ENCODE results near the gene BANF2. TPM values are rescaled to one million over a fixed set of nuclear protein-coding genes. Genes with fewer than 3 reads are reported as not detected.
A peak's percentile ranks its signal among the peaks of the same experiment; 100 is the strongest.

Gene BANF2
- polyA plus RNA-seq, 3 donors, result not detected

DNA sequence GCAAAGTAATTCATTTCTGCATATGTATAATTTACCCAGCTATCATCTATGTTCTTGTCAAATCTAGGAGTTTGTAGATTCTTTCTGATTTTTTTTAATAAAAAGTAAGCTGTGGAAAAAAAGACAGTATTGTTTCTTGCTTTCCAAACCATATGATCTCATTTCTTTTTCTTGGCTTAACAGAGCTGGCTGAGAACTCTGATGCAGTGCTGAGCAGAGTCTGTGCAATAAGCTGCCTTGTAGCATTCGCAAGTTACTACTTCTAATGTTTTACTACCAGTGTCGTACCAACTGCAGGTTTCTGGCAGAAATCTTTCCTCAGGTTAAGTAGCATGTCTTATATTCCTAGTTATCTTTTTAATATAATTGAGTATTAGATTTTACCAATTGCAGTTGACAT, 33.3 kb upstream of the BANF2 start:
- H3K4me1 ChIP-seq (ENCODE audit: control insufficient read depth in 1 of 2, insufficient read depth in 2 of 2, low read length in 2 of 2), result peaks cover 13 to 26% of the 10 kb centered on the region in 2 donors
- WGBS (ENCODE audit: insufficient coverage), result no CpG with 5 or more reads among the region's 2 CpGs

DNA sequence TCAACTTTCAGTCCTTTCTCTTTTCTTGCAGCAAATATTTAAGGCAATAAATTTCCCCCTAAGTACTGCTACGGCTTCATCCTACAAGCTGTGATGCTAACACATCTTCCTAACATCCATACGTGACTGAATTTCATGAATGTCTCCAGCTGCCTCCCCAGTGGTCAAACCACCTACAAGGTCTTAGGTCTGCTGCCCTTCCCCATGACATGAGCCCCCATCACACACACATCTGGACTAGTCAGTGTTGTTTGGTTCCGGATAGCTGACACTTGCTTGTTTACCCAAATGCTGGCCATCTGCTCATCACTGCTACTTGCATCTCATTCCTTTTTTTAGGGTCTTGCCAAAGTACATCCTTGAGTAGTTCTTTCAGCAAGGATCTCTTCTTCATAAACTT, 32.3 kb upstream of the BANF2 start:
- no peaks in the 10 kb centered on the region for H3K9me3 Mint-ChIP-seq
- Histone ChIP-seq H3K9me3 (replicated peaks in 1 of 2; ENCODE audit: control insufficient read depth in 1 of 2, insufficient read depth in 1 of 2, low read length in 2 of 2) (no peaks in the 10 kb centered on the region), H3K4me2 (replicated peaks; ENCODE audit: extremely low read depth, low read length, poor library complexity, severe bottlenecking) (no peak overlapping the region), H3K27ac (ENCODE audit: low read depth in 1 of 2, low read length in 2 of 2) (no peak overlapping the region), H3K79me2 (ENCODE audit: insufficient read depth, low read length) (peaks cover 96% of the 10 kb centered on the region), H3K4me3 (replicated peaks in 1 of 3; ENCODE audit: low read depth in 2 of 3, low read length in 3 of 3) (no peak overlapping the region), H2AFZ (ENCODE audit: insufficient read depth, low read depth, low read length, poor library complexity, severe bottlenecking) (no peak overlapping the region), H3K36me3 (replicated peaks in 1 of 2; ENCODE audit: control insufficient read depth in 1 of 2, insufficient read depth in 2 of 2, low read length in 2 of 2) (peaks cover 0 to 15% of the 10 kb centered on the region in 2 donors), H4K20me1 (ENCODE audit: insufficient read depth, low read length) (peaks cover 37% of the 10 kb centered on the region), H3K4me1 (ENCODE audit: control insufficient read depth in 1 of 2, insufficient read depth in 2 of 2, low read length in 2 of 2) (peaks cover 22 to 29% of the 10 kb centered on the region in 2 donors), H3K9ac (ENCODE audit: insufficient read depth, low read length, poor library complexity, severe bottlenecking) (no peak overlapping the region), H3K27me3 (ENCODE audit: control insufficient read depth in 2 of 2, insufficient read depth in 2 of 2, low read length in 2 of 2) (no peaks in the 10 kb centered on the region)
- TF ChIP-seq, protein P1, sequence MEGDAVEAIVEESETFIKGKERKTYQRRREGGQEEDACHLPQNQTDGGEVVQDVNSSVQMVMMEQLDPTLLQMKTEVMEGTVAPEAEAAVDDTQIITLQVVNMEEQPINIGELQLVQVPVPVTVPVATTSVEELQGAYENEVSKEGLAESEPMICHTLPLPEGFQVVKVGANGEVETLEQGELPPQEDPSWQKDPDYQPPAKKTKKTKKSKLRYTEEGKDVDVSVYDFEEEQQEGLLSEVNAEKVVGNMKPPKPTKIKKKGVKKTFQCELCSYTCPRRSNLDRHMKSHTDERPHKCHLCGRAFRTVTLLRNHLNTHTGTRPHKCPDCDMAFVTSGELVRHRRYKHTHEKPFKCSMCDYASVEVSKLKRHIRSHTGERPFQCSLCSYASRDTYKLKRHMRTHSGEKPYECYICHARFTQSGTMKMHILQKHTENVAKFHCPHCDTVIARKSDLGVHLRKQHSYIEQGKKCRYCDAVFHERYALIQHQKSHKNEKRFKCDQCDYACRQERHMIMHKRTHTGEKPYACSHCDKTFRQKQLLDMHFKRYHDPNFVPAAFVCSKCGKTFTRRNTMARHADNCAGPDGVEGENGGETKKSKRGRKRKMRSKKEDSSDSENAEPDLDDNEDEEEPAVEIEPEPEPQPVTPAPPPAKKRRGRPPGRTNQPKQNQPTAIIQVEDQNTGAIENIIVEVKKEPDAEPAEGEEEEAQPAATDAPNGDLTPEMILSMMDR (IDR thresholded peaks at IDR 0.05), result no peak
- H3K27me3 Mint-ChIP-seq (ENCODE audit: low read depth in 3 of 3), result no peaks in the 10 kb centered on the region
- WGBS (ENCODE audit: insufficient coverage), result 96% methylated on average over 2 of the region's 3 CpGs
- no peak overlapping the region for H3K4me3 Mint-ChIP-seq
- no peak for DNase-seq
- peaks cover 46% of the 10 kb centered on the region for H3K4me1 Mint-ChIP-seq
- intact Hi-C loops (cut with micrococcal nuclease), result no loop called here
- H3K27ac Mint-ChIP-seq, result peak overlapping the region in 2 of 7 donors; percentile 30 to 42
- peaks cover 4 to 35% of the 10 kb centered on the region in 2 donors for H3K36me3 Mint-ChIP-seq

More for the DNA sequence above, 33.3 kb upstream of the BANF2 start:
- intact Hi-C loops (cut with micrococcal nuclease), result no loop called here
- no peak overlapping the region for H3K9ac ChIP-seq (ENCODE audit: insufficient read depth, low read length, poor library complexity, severe bottlenecking)
- Mint-ChIP-seq H3K27me3 (ENCODE audit: low read depth in 3 of 3) (no peaks in the 10 kb centered on the region), H3K9me3 (no peaks in the 10 kb centered on the region), H3K36me3 (peaks cover 7 to 42% of the 10 kb centered on the region in 2 donors), H3K27ac (no peak overlapping the region), H3K4me3 (no peak overlapping the region), H3K4me1 (peaks cover 37% of the 10 kb centered on the region)
- no peak overlapping the region for H3K27ac ChIP-seq (ENCODE audit: low read depth in 1 of 2, low read length in 2 of 2)
- H4K20me1 ChIP-seq (ENCODE audit: insufficient read depth, low read length), result peaks cover 41% of the 10 kb centered on the region
- DNase-seq, result no peak
- H3K9me3 ChIP-seq (replicated peaks in 1 of 2; ENCODE audit: control insufficient read depth in 1 of 2, insufficient read depth in 1 of 2, low read length in 2 of 2), result no peaks in the 10 kb centered on the region
- H3K4me2 ChIP-seq (replicated peaks; ENCODE audit: extremely low read depth, low read length, poor library complexity, severe bottlenecking), result no peak overlapping the region
- peaks cover 96% of the 10 kb centered on the region for H3K79me2 ChIP-seq (ENCODE audit: insufficient read depth, low read length)
- TF ChIP-seq, protein P1 (IDR thresholded peaks at IDR 0.05), result no peak
- no peak overlapping the region for H3K4me3 ChIP-seq (replicated peaks in 1 of 3; ENCODE audit: low read depth in 2 of 3, low read length in 3 of 3)
- H2AFZ ChIP-seq (ENCODE audit: insufficient read depth, low read depth, low read length, poor library complexity, severe bottlenecking), result no peak overlapping the region
- peaks cover 0 to 16% of the 10 kb centered on the region in 2 donors for H3K36me3 ChIP-seq (replicated peaks in 1 of 2; ENCODE audit: control insufficient read depth in 1 of 2, insufficient read depth in 2 of 2, low read length in 2 of 2)
- H3K27me3 ChIP-seq (ENCODE audit: control insufficient read depth in 2 of 2, insufficient read depth in 2 of 2, low read length in 2 of 2), result no peaks in the 10 kb centered on the region
